IPS-20b (cell line): ENCODE results near the gene ZNF554.
"Not testable (repeated sequence)": the region's sequence is repeated elsewhere in the genome, so short reads cannot be mapped to it uniquely, and the experiment has no call there.

ENCODE experiments used
- H3K27ac ChIP-seq: one replicate; pipeline ENCODE4 v1.5.1; 2013; ENCODE audit warnings: low read length
- H3K27me3 ChIP-seq: 2 replicates; pipeline ENCODE4 v1.6.1; 2013; ENCODE audit warnings: mild to moderate bottlenecking, low read length, inconsistent platforms; ENCODE audit not compliant: insufficient read depth
- H3K36me3 ChIP-seq: 2 replicates; pipeline ENCODE4 v1.6.1; 2013; ENCODE audit warnings: low read depth, mild to moderate bottlenecking, inconsistent platforms, low read length, moderate library complexity; ENCODE audit not compliant: insufficient read depth
- H3K4me1 ChIP-seq: 2 replicates; pipeline ENCODE4 v1.6.1; 2013; ENCODE audit warnings: mild to moderate bottlenecking, control low read depth, inconsistent platforms, low read length, moderate library complexity; ENCODE audit not compliant: insufficient read depth
- H3K4me3 ChIP-seq: 2 replicates; pipeline ENCODE4 v1.5.1; 2013; ENCODE audit warnings: mild to moderate bottlenecking, low read length, inconsistent platforms
- H3K9ac ChIP-seq: 2 replicates; pipeline ENCODE4 v1.6.1; 2013; ENCODE audit warnings: low read depth, mild to moderate bottlenecking, inconsistent platforms, low read length, moderate library complexity
- H3K9me3 ChIP-seq: 2 replicates; pipeline ENCODE4 v1.6.1; 2013; ENCODE audit warnings: mild to moderate bottlenecking, low read depth, low read length, inconsistent platforms; ENCODE audit not compliant: insufficient read depth

ZNF554 gene

GRCh38 chr19:2869618-2870017, 50.0 kb downstream of the ZNF554 start:
- Histone ChIP-seq H3K9ac (no peak overlapping the region), H3K9me3 (peaks cover 44% of the 10 kb centered on the region), H3K4me1 (no peaks in the 10 kb centered on the region), H3K27me3 (no peaks in the 10 kb centered on the region), H3K27ac (no peak overlapping the region), H3K4me3 (no peak overlapping the region), H3K36me3 (no peaks in the 10 kb centered on the region)

DNA sequence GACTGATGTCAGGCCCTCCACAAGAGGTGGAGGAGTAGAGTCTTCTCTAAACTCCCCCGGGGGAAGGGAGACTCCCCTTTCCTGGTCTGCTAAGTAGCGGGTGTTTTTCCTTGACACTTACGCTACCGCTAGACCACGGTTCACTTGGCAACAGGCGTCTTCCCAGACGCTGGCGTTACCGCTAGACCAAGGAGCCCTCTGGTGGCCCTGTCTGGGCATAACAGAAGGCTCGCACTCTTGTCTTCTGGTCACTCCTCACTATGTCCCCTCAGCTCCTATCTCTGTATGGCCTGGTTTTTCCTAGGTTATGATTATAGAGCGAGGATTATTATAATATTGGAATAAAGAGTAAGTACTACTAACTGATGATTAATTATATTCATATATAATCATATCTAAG, 52.5 kb downstream of the ZNF554 start:
- not testable (repeated sequence) for H3K27me3 ChIP-seq, H3K4me3 ChIP-seq
- peaks cover 43% of the 10 kb centered on the region for H3K9me3 ChIP-seq

DNA sequence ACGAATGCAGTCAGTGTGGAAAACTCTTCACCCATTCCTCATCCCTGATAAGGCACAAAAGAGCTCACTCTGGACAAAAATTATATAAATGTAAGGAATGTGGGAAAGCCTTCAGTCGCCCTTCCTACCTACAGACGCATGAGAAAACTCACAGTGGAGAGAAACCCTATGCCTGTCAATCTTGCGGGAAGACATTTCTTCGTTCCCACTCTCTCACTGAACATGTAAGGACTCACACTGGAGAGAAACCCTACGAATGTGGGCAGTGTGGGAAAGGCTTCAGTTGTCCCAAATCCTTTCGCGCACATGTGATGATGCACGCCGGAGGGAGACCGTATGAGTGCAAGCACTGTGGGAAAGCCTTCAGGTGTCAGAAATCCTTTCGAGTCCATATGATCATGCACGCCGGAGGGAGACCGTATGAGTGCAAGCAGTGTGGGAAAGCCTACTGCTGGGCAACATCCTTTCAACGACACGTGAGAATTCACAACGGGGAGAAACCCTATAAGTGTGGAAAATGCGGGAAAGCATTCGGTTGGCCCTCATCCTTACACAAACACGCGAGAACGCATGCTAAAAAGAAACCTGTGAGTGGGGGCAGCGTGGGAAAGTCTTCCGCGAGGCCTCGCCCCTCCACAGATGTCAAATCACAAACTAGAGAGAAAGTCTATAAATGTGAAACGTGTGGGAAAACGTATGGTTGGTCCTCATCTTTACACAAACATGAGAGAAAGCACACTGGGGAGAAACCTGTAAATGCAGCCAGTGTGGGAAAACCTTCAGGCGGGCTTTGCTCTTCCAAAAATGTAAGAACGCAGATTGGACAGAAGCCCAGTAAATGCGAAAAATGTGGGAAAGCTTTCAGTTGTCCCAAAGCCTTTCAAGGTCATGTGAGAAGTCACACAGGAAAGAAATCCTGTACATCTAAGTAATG, 58.0 kb downstream of the ZNF554 start:
- Histone ChIP-seq H3K4me3 (no peak overlapping the region), H3K4me1 (no peaks in the 10 kb centered on the region), H3K9me3 (peaks cover 57% of the 10 kb centered on the region), H3K27me3 (no peaks in the 10 kb centered on the region), H3K9ac (no peak overlapping the region), H3K36me3 (no peaks in the 10 kb centered on the region), H3K27ac (no peak overlapping the region)

More for the DNA sequence above, 52.5 kb downstream of the ZNF554 start:
- not testable (repeated sequence) for H3K4me1 ChIP-seq, H3K27ac ChIP-seq, H3K9ac ChIP-seq, H3K36me3 ChIP-seq

- Histone ChIP-seq H3K4me3 (no peak overlapping the region), H3K9me3 (peaks cover 22% of the 10 kb centered on the region), H3K27ac (no peak overlapping the region), H3K4me1 (no peaks in the 10 kb centered on the region), H3K36me3 (no peaks in the 10 kb centered on the region), H3K27me3 (no peaks in the 10 kb centered on the region), H3K9ac (no peak overlapping the region)
These were observed 64.2 kb downstream of the ZNF554 start for GRCh38 chr19:2883686-2884439.

- no peak overlapping the region for H3K27ac ChIP-seq
- H3K4me1 ChIP-seq = no peaks in the 10 kb centered on the region
- H3K9me3 ChIP-seq = peaks cover 8% of the 10 kb centered on the region; the same call in 1 of the 2 replicates
- H3K27me3 ChIP-seq = no peaks in the 10 kb centered on the region
- no peak overlapping the region for H3K4me3 ChIP-seq
- H3K36me3 ChIP-seq = no peaks in the 10 kb centered on the region
- no peak overlapping the region for H3K9ac ChIP-seq
These were observed 66.1 kb downstream of the ZNF554 start for GRCh38 chr19:2885736-2886135.
